SKM-1 treated with dmso at 0.1 percent for 144 hours (cell line): ENCODE results near the gene APBB2.
A peak's percentile ranks its signal among the peaks of the same experiment; 100 is the strongest.

Source experiments
- DNase-seq: peaks from one replicate; lab custom pipeline; 2025; ENCODE audit not compliant: unreplicated experiment; lab: John Stamatoyannopoulos, UW

Gene APBB2

GRCh38 chr4:40788331-40788730 lies 426.0 kb downstream of the APBB2 start:
- no peak for DNase-seq

GRCh38 chr4:40785727-40786126 lies 428.6 kb downstream of the APBB2 start:
- DNase-seq = no peak

- no peak for DNase-seq
These were observed 431.5 kb downstream of the APBB2 start for GRCh38 chr4:40782876-40783275.

- DNase-seq = no peak
These were observed 436.3 kb downstream of the APBB2 start for GRCh38 chr4:40778090-40778489.

GRCh38 chr4:40769266-40769665 lies 445.1 kb downstream of the APBB2 start:
- no peak for DNase-seq

- DNase-seq = peak; percentile 38
These were observed 451.1 kb downstream of the APBB2 start for GRCh38 chr4:40763228-40763716.
